ENCODE results near the gene AGAP2. TPM values are rescaled to one million over a fixed set of nuclear protein-coding genes. Genes with fewer than 3 reads are reported as not detected.

The AGAP2 gene
- total and polyA plus RNA-seq, 2 of the 13 experiments (the other 11 are each of a cell fraction or from before 2014, with no cell fraction given): 0.38 to 0.45 TPM

- TF ChIP-seq NFAT5 (CRISPR knock-in tag; IDR thresholded peaks at IDR 0.05) (no peak), ZBTB25 (CRISPR knock-in tag; IDR thresholded peaks at IDR 0.05) (no peak), REST (IDR thresholded peaks at IDR 0.05; ENCODE audit: borderline replicate concordance in 1 of 2, low read depth in 1 of 2, low read length in 2 of 2) (peak in 1 of 2 experiments; percentile 44; a peak in 1 of 4 replicates), ZNF746 (CRISPR knock-in tag; IDR thresholded peaks at IDR 0.05) (no peak), SOX5 (CRISPR knock-in tag; IDR thresholded peaks at IDR 0.05; ENCODE audit: borderline replicate concordance) (peak; percentile 13; the same call in 1 of the 2 replicates), ZNF276 (CRISPR knock-in tag; IDR thresholded peaks at IDR 0.05; ENCODE audit: low read depth) (no peak), RARG (CRISPR knock-in tag; IDR thresholded peaks at IDR 0.05; ENCODE audit: low read depth) (no peak), KLF15 (CRISPR knock-in tag; IDR thresholded peaks at IDR 0.05; ENCODE audit: borderline replicate concordance) (no peak), CEBPZ (IDR thresholded peaks at IDR 0.05; ENCODE audit: low read length) (no peak), PHF20 (CRISPR knock-in tag; IDR thresholded peaks at IDR 0.05) (peak; percentile 79), NR2F6 (IDR thresholded peaks at IDR 0.05) (no peak), NR2F6 (CRISPR knock-in tag; IDR thresholded peaks at IDR 0.05) (no peak)
Measured at GRCh38 chr12:57744777-57745484, 6.4 kb upstream of the AGAP2 start, which contains the start of gene TSPAN31 (continued).
